Measurements from ENCODE around the gene SPECC1L. TPM values are rescaled to one million over a fixed set of nuclear protein-coding genes. Genes with fewer than 3 reads are reported as not detected.

SPECC1L gene
- total and polyA plus RNA-seq, 9 donors: 19.3 to 94.4 (median 66.3) TPM

- H3K27ac ChIP-seq: no peak overlapping the region
- no peak for TF ChIP-seq CTCF (IDR thresholded peaks at IDR 0.05)
- TF ChIP-seq POLR2A (IDR thresholded peaks at IDR 0.05): no peak
- no peak for TF ChIP-seq EP300 (IDR thresholded peaks at IDR 0.05)
- H3K4me3 ChIP-seq: no peak overlapping the region
- no peaks in the 10 kb centered on the region for H3K27me3 ChIP-seq
- no peak for DNase-seq
- intact Hi-C loops (cut with DNase I): no loop called here
- H3K4me1 ChIP-seq (ENCODE audit: insufficient read depth): peaks cover 7% of the 10 kb centered on the region
- no peaks in the 10 kb centered on the region for H3K9me3 ChIP-seq
- H3K36me3 ChIP-seq: peaks cover 3% of the 10 kb centered on the region
- 82 to 95% (median 83%) methylated on average over 7 of the region's 7 CpGs for WGBS, 3 donors
These were observed 141.6 kb downstream of the SPECC1L start for GRCh38 chr22:24412274-24412673.

GRCh38 chr22:24413271-24413670 is 142.6 kb downstream of the SPECC1L start:
- intact Hi-C loops (cut with DNase I): no loop called here
- H3K36me3 ChIP-seq: peaks cover 3% of the 10 kb centered on the region
- DNase-seq: no peak
- no peak overlapping the region for H3K4me3 ChIP-seq
- H3K4me1 ChIP-seq (ENCODE audit: insufficient read depth): no peaks in the 10 kb centered on the region
- no peaks in the 10 kb centered on the region for H3K27me3 ChIP-seq
- no peaks in the 10 kb centered on the region for H3K9me3 ChIP-seq
- TF ChIP-seq CTCF (IDR thresholded peaks at IDR 0.05): no peak
- no peak for TF ChIP-seq POLR2A (IDR thresholded peaks at IDR 0.05)
- no peak for TF ChIP-seq EP300 (IDR thresholded peaks at IDR 0.05)
- H3K27ac ChIP-seq: no peak overlapping the region
- WGBS, 3 donors: 92 to 95% (median 95%) methylated on average over 9 of the region's 9 CpGs

GRCh38 chr22:24413736-24414385 is 143.2 kb downstream of the SPECC1L start:
- Histone ChIP-seq H3K4me1 (ENCODE audit: insufficient read depth) (no peaks in the 10 kb centered on the region), H3K27ac (no peak overlapping the region), H3K9me3 (no peaks in the 10 kb centered on the region), H3K4me3 (no peak overlapping the region), H3K36me3 (peaks cover 3% of the 10 kb centered on the region), H3K27me3 (no peaks in the 10 kb centered on the region)
- no peak for TF ChIP-seq EP300 (IDR thresholded peaks at IDR 0.05)
- no peak for TF ChIP-seq POLR2A (IDR thresholded peaks at IDR 0.05)
- TF ChIP-seq CTCF (IDR thresholded peaks at IDR 0.05): no peak
- intact Hi-C loops (cut with DNase I): no loop called here
- 79 to 86% (median 82%) methylated on average over 18 of the region's 18 CpGs for WGBS, 3 donors
- DNase-seq: peak in 1 of 5 donors; percentile 14

GRCh38 chr22:24414523-24414922 is 143.9 kb downstream of the SPECC1L start:
- Histone ChIP-seq H3K9me3 (no peaks in the 10 kb centered on the region), H3K27ac (no peak overlapping the region), H3K36me3 (peaks cover 3% of the 10 kb centered on the region), H3K4me1 (ENCODE audit: insufficient read depth) (no peaks in the 10 kb centered on the region), H3K27me3 (no peaks in the 10 kb centered on the region), H3K4me3 (no peak overlapping the region)
- WGBS, 3 donors: 81 to 82% (median 81%) methylated on average over 21 of the region's 21 CpGs
- peak in 4 of 5 donors; percentile 13 to 22 (median 15) for DNase-seq
- TF ChIP-seq EP300 (IDR thresholded peaks at IDR 0.05) (no peak), POLR2A (IDR thresholded peaks at IDR 0.05) (no peak), CTCF (IDR thresholded peaks at IDR 0.05) (no peak)
- intact Hi-C loops (cut with DNase I): no loop called here
